PC-9 (cell line): ENCODE results near the gene STK39. TPM values are rescaled to one million over a fixed set of nuclear protein-coding genes. Genes with fewer than 3 reads are reported as not detected.

Source experiments
- BruUV-seq: library from RNA; stranded (reverse); fragments of 400-500 nt; replicated peaks from 2 replicates; lab custom pipeline; 2021; lab: Mats Ljungman, UMichigan
- CTCF ChIA-PET: fragments of 300-600 bp; sonication (Branson Sonifier 250); formaldehyde crosslinking; loops from one replicate; lab custom pipeline; 2022; ENCODE audit warnings: antibody characterized with exemption; lab: Charles Lee
- POLR2A ChIA-PET: fragments of 300-600 bp; sonication (Branson Sonifier 250); formaldehyde crosslinking; loops from one replicate; lab custom pipeline; 2022; ENCODE audit warnings: antibody characterized with exemption; ENCODE audit not compliant: unreplicated experiment; lab: Charles Lee
- DNase-seq, 2 experiments: peaks; one replicate each; pipeline versions ENCODE4 v3.0.0 to v3.0.0-alpha.2; 2015 to 2022; ENCODE audit warnings: mixed read lengths in 1 of 2
- H2AFZ ChIP-seq: fragments of 200-600 bp; sonication (generic); 2 replicates; pipeline ENCODE4 v1.8.1; 2017; ENCODE audit warnings: antibody characterized with exemption
- H3F3A ChIP-seq: fragments of 200-600 bp; sonication (generic); 2 replicates; pipeline ENCODE4 v1.8.1; 2017; ENCODE audit warnings: antibody characterized with exemption, mild to moderate bottlenecking, low read depth; ENCODE audit not compliant: insufficient read depth
- H3K27ac ChIP-seq: fragments of 200-600 bp; sonication (generic); 2 replicates; pipeline ENCODE4 v1.6.1; 2016; ENCODE audit warnings: mixed run types
- H3K27me3 ChIP-seq: fragments of 200-600 bp; sonication (generic); 2 replicates; pipeline ENCODE4 v1.6.1; 2016; ENCODE audit warnings: low read depth, mixed run types; ENCODE audit not compliant: insufficient read depth
- H3K36me3 ChIP-seq: fragments of 200-600 bp; sonication (generic); 2 replicates; pipeline ENCODE4 v1.6.1; 2016; ENCODE audit warnings: low read depth, mixed run types
- H3K4me1 ChIP-seq: fragments of 200-600 bp; sonication (generic); replicated peaks from 2 replicates; pipeline ENCODE4 v1.6.1; 2016; ENCODE audit warnings: mixed run types; ENCODE audit not compliant: insufficient read depth
- H3K4me2 ChIP-seq: fragments of 200-600 bp; sonication (generic); 2 replicates; pipeline ENCODE4 v1.6.1; 2017; ENCODE audit warnings: mixed run types
- H3K4me3 ChIP-seq: fragments of 200-600 bp; sonication (generic); 2 replicates; pipeline ENCODE4 v1.6.1; 2016; ENCODE audit warnings: mixed run types
- H3K79me2 ChIP-seq: fragments of 200-600 bp; sonication (generic); 2 replicates; pipeline ENCODE4 v1.6.1; 2017; ENCODE audit warnings: low read depth, mixed run types
- H3K9me2 ChIP-seq: fragments of 200-600 bp; sonication (generic); 2 replicates; pipeline ENCODE4 v1.8.1; 2017; ENCODE audit warnings: mild to moderate bottlenecking; ENCODE audit not compliant: insufficient read depth
- H3K9me3 ChIP-seq: fragments of 200-600 bp; sonication (generic); 2 replicates; pipeline ENCODE4 v1.8.1; 2016; ENCODE audit warnings: low read depth; ENCODE audit not compliant: insufficient read depth
- H4K20me1 ChIP-seq: fragments of 200-600 bp; sonication (generic); 2 replicates; pipeline ENCODE4 v1.8.1; 2017; ENCODE audit not compliant: insufficient read depth
- CTCF ChIP-seq: fragments of 200-600 bp; sonication (generic); conservative IDR thresholded peaks from 2 replicates; pipeline ENCODE4 v1.6.1; 2017; ENCODE audit warnings: mixed run types, antibody characterized with exemption, mild to moderate bottlenecking, moderate library complexity
- EZH2 ChIP-seq: fragments of 200-600 bp; sonication (generic); IDR thresholded peaks from 2 replicates; pipeline ENCODE4 v1.8.0; 2017; ENCODE audit warnings: antibody characterized with exemption, low read depth
- intact Hi-C: fragments of 100-400 bp; cut with micrococcal nuclease; formaldehyde crosslinking; loops from one replicate; pipeline ENCODE4 v1.10.0; 2022; ENCODE audit not compliant: unreplicated experiment
- total RNA-seq: library from RNA; stranded (reverse); gene quantifications from 2 replicates; pipeline ENCODE4 v1.2.3, GENCODE V29; 2021

The STK39 gene
- total RNA-seq, 1 experiment from 2014 or later = 14.5 TPM

GRCh38 chr2:168233166-168233565 is 14.2 kb downstream of the STK39 start:
- Histone ChIP-seq H3K4me1 (no peaks in the 10 kb centered on the region), H3K27me3 (no peaks in the 10 kb centered on the region), H4K20me1 (no peaks in the 10 kb centered on the region), H3F3A (no peaks in the 10 kb centered on the region), H3K79me2 (peaks cover 45% of the 10 kb centered on the region), H3K27ac (no peak overlapping the region), H3K4me2 (no peak overlapping the region), H3K9me3 (no peaks in the 10 kb centered on the region), H3K9me2 (no peaks in the 10 kb centered on the region), H3K36me3 (no peaks in the 10 kb centered on the region), H2AFZ (no peak overlapping the region), H3K4me3 (no peak overlapping the region)
- ChIA-PET CTCF (no interaction called here), POLR2A (no interaction called here)
- no peak for TF ChIP-seq EZH2
- no peak for TF ChIP-seq CTCF
- no peak for DNase-seq
- intact Hi-C loops = no loop called here
- BruUV-seq = no TSS peak

GRCh38 chr2:168231609-168232241 is 15.7 kb downstream of the STK39 start:
- H3K79me2 ChIP-seq = peaks cover 43% of the 10 kb centered on the region
- intact Hi-C loops = no loop called here
- POLR2A ChIA-PET = interaction anchor here (1.0 kb wide), 1 partner anchor 1890 kb away, joined by 8 read pairs; no protein-coding TSS in a partner anchor

GRCh38 chr2:168230389-168230788 is 17.0 kb downstream of the STK39 start:
- no peak overlapping the region for H3K27ac ChIP-seq
- no peak for TF ChIP-seq CTCF
- no peak for TF ChIP-seq EZH2

More at GRCh38 chr2:168231609-168232241, 15.7 kb downstream of the STK39 start:
- no peaks in the 10 kb centered on the region for H3K9me2 ChIP-seq
- H3F3A ChIP-seq = no peaks in the 10 kb centered on the region
- no peak overlapping the region for H3K4me3 ChIP-seq
- DNase-seq = no peak
- H3K36me3 ChIP-seq = no peaks in the 10 kb centered on the region
- no peak overlapping the region for H2AFZ ChIP-seq
- H3K4me2 ChIP-seq = no peak overlapping the region
- CTCF ChIA-PET = no interaction called here
- TF ChIP-seq CTCF = no peak
- no peak for TF ChIP-seq EZH2
- no peaks in the 10 kb centered on the region for H3K4me1 ChIP-seq
- H3K27me3 ChIP-seq = no peaks in the 10 kb centered on the region
- H4K20me1 ChIP-seq = no peaks in the 10 kb centered on the region
- no peaks in the 10 kb centered on the region for H3K9me3 ChIP-seq
- no TSS peak for BruUV-seq
- no peak overlapping the region for H3K27ac ChIP-seq

More at GRCh38 chr2:168230389-168230788, 17.0 kb downstream of the STK39 start:
- BruUV-seq = no TSS peak
- DNase-seq = no peak
- H3K9me3 ChIP-seq = no peaks in the 10 kb centered on the region
- H3F3A ChIP-seq = no peaks in the 10 kb centered on the region
- H3K4me3 ChIP-seq = no peak overlapping the region
- ChIA-PET CTCF (no interaction called here), POLR2A (interaction anchor here (0.5 kb wide), 1 partner anchor 846 kb away, joined by 5 read pairs; no protein-coding TSS in a partner anchor)
- intact Hi-C loops = no loop called here
- H2AFZ ChIP-seq = no peak overlapping the region
- H3K27me3 ChIP-seq = no peaks in the 10 kb centered on the region
- no peaks in the 10 kb centered on the region for H3K9me2 ChIP-seq
- H3K4me2 ChIP-seq = no peak overlapping the region
- H3K4me1 ChIP-seq = no peaks in the 10 kb centered on the region
- no peaks in the 10 kb centered on the region for H4K20me1 ChIP-seq
- H3K79me2 ChIP-seq = peaks cover 54% of the 10 kb centered on the region
- H3K36me3 ChIP-seq = no peaks in the 10 kb centered on the region
